Fibroblast of gingiva (primary cell): ENCODE data around the gene AKAP8.
"Not testable (repeated sequence)": the region's sequence is repeated elsewhere in the genome, so short reads cannot be mapped to it uniquely, and the experiment has no call there.

Experiments used
- DNase-seq: peaks from one replicate; pipeline ENCODE4 v3.0.0-alpha.2; 2011; ENCODE audit warnings: low read depth

The AKAP8 gene

GRCh38 chr19:15404097-15404779 lies 24.7 kb upstream of the AKAP8 start:
- DNase-seq = no peak

- DNase-seq = no peak
Measured at GRCh38 chr19:15403151-15403531, 23.6 kb upstream of the AKAP8 start.

- no peak for DNase-seq
Measured at GRCh38 chr19:15402411-15403150, 23.0 kb upstream of the AKAP8 start.

GRCh38 chr19:15401397-15401710 lies 21.8 kb upstream of the AKAP8 start:
- DNase-seq = no peak

- no peak for DNase-seq
Measured at GRCh38 chr19:15400521-15401396, 21.2 kb upstream of the AKAP8 start.

GRCh38 chr19:15399635-15400034 lies 20.0 kb upstream of the AKAP8 start:
- DNase-seq = no peak

- no peak for DNase-seq
Measured at GRCh38 chr19:15399234-15399515, 19.6 kb upstream of the AKAP8 start.

- DNase-seq = no peak
Measured at GRCh38 chr19:15398501-15399233, 19.1 kb upstream of the AKAP8 start.

- no peak for DNase-seq
Measured at GRCh38 chr19:15397782-15398181, 18.2 kb upstream of the AKAP8 start.

GRCh38 chr19:15397236-15397635 lies 17.6 kb upstream of the AKAP8 start:
- no peak for DNase-seq

- DNase-seq = no peak
Measured at GRCh38 chr19:15396436-15396835, 16.8 kb upstream of the AKAP8 start.

GRCh38 chr19:15395251-15395650 lies 15.7 kb upstream of the AKAP8 start:
- DNase-seq = not testable (repeated sequence)

- no peak for DNase-seq
Measured at GRCh38 chr19:15394426-15394825, 14.8 kb upstream of the AKAP8 start.

GRCh38 chr19:15393963-15394362 lies 14.4 kb upstream of the AKAP8 start:
- DNase-seq = peak; percentile 87

GRCh38 chr19:15390814-15391213 lies 11.2 kb upstream of the AKAP8 start:
- DNase-seq = no peak

GRCh38 chr19:15381864-15382263 lies 2.3 kb upstream of the AKAP8 start:
- no peak for DNase-seq

- DNase-seq = no peak
Measured at GRCh38 chr19:15381429-15381828, 1.8 kb upstream of the AKAP8 start.

- peak; percentile 57 for DNase-seq
Measured at GRCh38 chr19:15379999-15380647, 536 bp upstream of the AKAP8 start.

- peak; percentile 56 for DNase-seq
Measured at GRCh38 chr19:15378534-15379082, 979 bp downstream of the AKAP8 start.

GRCh38 chr19:15374796-15375440 lies 4.7 kb downstream of the AKAP8 start:
- no peak for DNase-seq

- no peak for DNase-seq
Measured at GRCh38 chr19:15374105-15374651, 5.4 kb downstream of the AKAP8 start.
